Thoracic aorta (tissue), 2 donors: ENCODE results near the gene TLE3. TPM values are rescaled to one million over a fixed set of nuclear protein-coding genes. Genes with fewer than 3 reads are reported as not detected.

Experiments
- ATAC-seq: fragments of 150-250 bp; one replicate; pipeline ENCODE4 v1.8.0; 2017; ENCODE audit warnings: low read depth; ENCODE audit not compliant: insufficient number of reproducible peaks, low FRiP score
- DNase-seq: peaks from one replicate; pipeline ENCODE4 v3.0.0-alpha.2; 2020; ENCODE audit warnings: low spot score
- H3K27ac ChIP-seq, 2 donors: fragments of 200-600 bp; sonication (generic); 1 replicate in 1 of 2; 2 replicates in 1 of 2; pipeline ENCODE4 v1.5.1; 2016; ENCODE audit warnings: mild to moderate bottlenecking in 2 of 2, moderate library complexity in 2 of 2
- H3K27me3 ChIP-seq: fragments of 200-600 bp; sonication (generic); replicated peaks from 2 replicates; pipeline ENCODE4 v1.6.0; 2016; ENCODE audit warnings: mild to moderate bottlenecking; ENCODE audit not compliant: insufficient read depth
- H3K36me3 ChIP-seq: fragments of 200-600 bp; sonication (generic); one replicate; pipeline ENCODE4 v1.5.1; 2016
- H3K4me1 ChIP-seq, 2 donors: fragments of 200-600 bp; sonication (generic); 1 replicate in 1 of 2; 2 replicates in 1 of 2; pipeline versions ENCODE4 v1.5.1 to v1.6.0; 2016; ENCODE audit warnings: low read depth in 2 of 2, mild to moderate bottlenecking in 1 of 2; ENCODE audit not compliant: control insufficient read depth in 1 of 2
- H3K4me3 ChIP-seq: fragments of 200-600 bp; sonication (generic); 2 replicates; pipeline ENCODE4 v1.5.1; 2016; ENCODE audit warnings: mild to moderate bottlenecking
- H3K9me3 ChIP-seq: fragments of 200-600 bp; sonication (generic); 2 replicates; pipeline ENCODE4 v1.5.1; 2016
- total RNA-seq, 2 donors: library from RNA; depleted of rRNA; stranded (reverse); fragments of >200 nt; gene quantifications; one replicate each; pipeline versions ENCODE4 v1.1.0 to v1.2.3, GENCODE V29; 2016
- TF ChIP-seq, protein P1 (sequence below): fragments of 200-600 bp; sonication (generic); IDR thresholded peaks from one replicate; pipeline ENCODE4 v1.5.1; 2019; ENCODE audit warnings: antibody characterized with exemption

TLE3 gene
- total RNA-seq, 2 donors from 2014 or later = 78.3 to 124 TPM

DNA sequence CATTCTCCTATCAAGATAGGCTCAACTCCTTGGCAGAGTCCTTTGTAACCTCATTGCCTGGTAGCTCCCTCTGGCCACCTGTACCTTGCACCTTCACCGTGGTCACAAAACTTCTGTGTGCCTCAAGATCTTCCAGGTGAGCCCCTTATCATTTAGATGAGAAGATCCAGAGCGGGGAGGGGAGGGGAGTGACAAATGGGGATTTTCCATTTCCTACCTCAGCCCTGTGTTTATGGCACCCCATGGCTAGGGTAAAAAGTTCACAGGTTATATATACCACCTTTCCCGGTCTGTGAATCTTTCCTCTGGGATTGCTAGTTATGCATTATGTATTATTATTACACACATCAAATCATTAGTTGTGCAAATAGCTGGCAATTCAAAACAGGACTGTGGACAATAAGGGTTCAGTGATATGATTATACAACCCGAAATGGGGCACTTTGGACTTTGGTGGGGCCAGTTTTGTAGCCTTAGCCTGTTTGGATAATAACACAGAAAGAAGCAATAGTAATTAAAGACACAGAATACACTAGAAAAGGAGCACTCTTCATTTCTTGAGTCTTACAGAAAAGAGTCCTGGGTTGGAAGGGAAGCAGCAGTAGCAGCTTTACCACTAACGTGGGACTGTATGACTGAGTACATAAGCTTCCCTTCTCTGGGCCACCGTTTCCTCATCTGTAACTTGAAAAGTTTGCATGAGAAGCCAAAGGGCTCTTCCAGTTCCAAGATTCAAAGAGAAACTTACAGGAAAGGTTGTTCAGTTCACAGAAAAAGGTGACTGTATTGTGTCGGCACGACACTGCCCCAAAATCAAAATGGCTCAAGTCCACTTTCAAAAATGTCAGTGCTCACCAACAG is 7.1 kb downstream of the TLE3 start:
- no peak for DNase-seq
- ATAC-seq = no peak
- Histone ChIP-seq H3K9me3 (no peaks in the 10 kb centered on the region), H3K36me3 (peaks cover 17% of the 10 kb centered on the region), H3K4me1 (peaks cover 21 to 50% of the 10 kb centered on the region in 2 donors), H3K27ac (no peak overlapping the region), H3K27me3 (no peaks in the 10 kb centered on the region), H3K4me3 (no peak overlapping the region)
- TF ChIP-seq, protein P1, sequence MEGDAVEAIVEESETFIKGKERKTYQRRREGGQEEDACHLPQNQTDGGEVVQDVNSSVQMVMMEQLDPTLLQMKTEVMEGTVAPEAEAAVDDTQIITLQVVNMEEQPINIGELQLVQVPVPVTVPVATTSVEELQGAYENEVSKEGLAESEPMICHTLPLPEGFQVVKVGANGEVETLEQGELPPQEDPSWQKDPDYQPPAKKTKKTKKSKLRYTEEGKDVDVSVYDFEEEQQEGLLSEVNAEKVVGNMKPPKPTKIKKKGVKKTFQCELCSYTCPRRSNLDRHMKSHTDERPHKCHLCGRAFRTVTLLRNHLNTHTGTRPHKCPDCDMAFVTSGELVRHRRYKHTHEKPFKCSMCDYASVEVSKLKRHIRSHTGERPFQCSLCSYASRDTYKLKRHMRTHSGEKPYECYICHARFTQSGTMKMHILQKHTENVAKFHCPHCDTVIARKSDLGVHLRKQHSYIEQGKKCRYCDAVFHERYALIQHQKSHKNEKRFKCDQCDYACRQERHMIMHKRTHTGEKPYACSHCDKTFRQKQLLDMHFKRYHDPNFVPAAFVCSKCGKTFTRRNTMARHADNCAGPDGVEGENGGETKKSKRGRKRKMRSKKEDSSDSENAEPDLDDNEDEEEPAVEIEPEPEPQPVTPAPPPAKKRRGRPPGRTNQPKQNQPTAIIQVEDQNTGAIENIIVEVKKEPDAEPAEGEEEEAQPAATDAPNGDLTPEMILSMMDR = no peak

DNA sequence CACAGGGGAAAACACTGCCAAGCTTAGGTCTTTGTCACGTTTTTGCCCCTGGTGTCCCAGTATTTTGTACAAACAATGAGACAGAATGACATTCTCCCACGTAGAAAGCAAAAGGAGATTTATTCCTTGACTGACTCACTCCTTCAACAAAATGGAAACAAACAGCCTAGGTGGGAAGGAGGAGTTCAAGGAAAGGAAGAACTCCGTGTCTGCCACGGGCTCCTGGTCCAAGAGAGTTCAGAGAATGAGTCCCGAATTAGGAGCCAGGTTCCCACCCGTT is 8.1 kb downstream of the TLE3 start:
- Histone ChIP-seq H3K9me3 (no peaks in the 10 kb centered on the region), H3K4me1 (peaks cover 19 to 43% of the 10 kb centered on the region in 2 donors), H3K27ac (no peak overlapping the region), H3K4me3 (no peak overlapping the region), H3K36me3 (peaks cover 17% of the 10 kb centered on the region), H3K27me3 (no peaks in the 10 kb centered on the region)
- TF ChIP-seq, protein P1 = no peak
- no peak for DNase-seq
- ATAC-seq = no peak

DNA sequence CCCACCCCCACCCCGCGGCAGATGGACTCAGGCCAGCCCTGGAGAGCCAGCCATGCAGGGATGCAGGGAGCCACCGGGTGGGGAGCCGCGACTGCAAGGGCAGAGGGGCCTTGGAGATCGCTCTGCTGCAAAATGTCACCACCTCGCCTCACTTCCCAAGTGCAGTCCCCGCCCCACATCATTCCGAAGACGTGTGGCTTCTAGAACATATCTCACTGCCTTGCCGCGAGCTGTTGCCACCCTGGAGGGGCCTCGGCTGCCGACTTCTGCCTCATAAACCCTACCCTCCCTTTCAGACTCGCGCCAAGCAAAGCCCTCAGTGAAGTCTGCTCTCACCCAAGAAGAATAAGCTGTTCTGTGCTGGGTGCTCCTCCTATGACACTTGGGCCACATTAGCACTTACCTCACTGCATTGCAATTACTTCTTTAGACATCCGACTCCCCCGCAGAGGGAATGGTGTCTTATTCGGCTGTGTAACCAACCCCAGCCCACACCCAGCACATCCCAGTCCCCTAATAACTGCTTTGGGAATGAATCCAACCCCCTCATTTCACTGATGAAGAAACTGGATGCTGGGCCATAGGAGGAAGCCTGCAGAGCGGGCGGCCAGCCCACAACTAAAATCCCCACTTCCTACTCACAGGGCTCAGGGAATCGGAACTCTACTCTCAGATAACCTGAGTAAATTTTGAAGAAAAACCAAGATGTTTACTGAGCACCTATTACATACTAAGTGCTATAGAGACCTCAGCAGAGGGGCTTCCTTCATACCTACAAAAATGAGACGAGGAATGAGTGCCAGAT is 8.6 kb downstream of the TLE3 start:
- TF ChIP-seq, protein P1 = no peak
- peaks cover 16 to 37% of the 10 kb centered on the region in 2 donors for H3K4me1 ChIP-seq
- no peak overlapping the region for H3K4me3 ChIP-seq
- no peak overlapping the region for H3K27ac ChIP-seq
- no peaks in the 10 kb centered on the region for H3K27me3 ChIP-seq
- ATAC-seq (no peak), DNase-seq (no peak)
- H3K36me3 ChIP-seq = peaks cover 21% of the 10 kb centered on the region
- no peaks in the 10 kb centered on the region for H3K9me3 ChIP-seq

DNA sequence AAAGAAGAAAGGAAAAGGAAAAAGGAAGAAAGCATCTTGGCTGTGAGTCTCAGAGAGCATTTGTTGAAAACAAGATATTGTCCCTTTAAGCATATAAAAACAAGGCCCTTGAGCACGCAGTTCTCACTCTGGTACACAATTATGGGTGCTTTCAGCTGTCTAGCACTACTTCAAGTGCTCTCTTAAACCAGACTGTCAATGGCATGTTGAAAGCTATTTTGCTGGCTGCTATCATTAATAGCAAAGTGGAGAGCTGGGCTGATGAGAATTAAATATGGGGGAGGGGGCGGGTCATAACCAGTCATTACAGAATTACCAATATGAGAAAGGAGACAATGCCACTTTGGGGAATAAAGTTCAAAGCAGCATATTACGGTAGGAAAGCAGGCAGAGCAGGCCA is 9.3 kb downstream of the TLE3 start:
- no peak for DNase-seq
- TF ChIP-seq, protein P1 = no peak
- peaks cover 21% of the 10 kb centered on the region for H3K36me3 ChIP-seq
- H3K27ac ChIP-seq = no peak overlapping the region
- H3K4me3 ChIP-seq = no peak overlapping the region
- ATAC-seq = no peak
- H3K4me1 ChIP-seq = peaks cover 10 to 31% of the 10 kb centered on the region in 2 donors
- H3K27me3 ChIP-seq = no peaks in the 10 kb centered on the region
- no peaks in the 10 kb centered on the region for H3K9me3 ChIP-seq

DNA sequence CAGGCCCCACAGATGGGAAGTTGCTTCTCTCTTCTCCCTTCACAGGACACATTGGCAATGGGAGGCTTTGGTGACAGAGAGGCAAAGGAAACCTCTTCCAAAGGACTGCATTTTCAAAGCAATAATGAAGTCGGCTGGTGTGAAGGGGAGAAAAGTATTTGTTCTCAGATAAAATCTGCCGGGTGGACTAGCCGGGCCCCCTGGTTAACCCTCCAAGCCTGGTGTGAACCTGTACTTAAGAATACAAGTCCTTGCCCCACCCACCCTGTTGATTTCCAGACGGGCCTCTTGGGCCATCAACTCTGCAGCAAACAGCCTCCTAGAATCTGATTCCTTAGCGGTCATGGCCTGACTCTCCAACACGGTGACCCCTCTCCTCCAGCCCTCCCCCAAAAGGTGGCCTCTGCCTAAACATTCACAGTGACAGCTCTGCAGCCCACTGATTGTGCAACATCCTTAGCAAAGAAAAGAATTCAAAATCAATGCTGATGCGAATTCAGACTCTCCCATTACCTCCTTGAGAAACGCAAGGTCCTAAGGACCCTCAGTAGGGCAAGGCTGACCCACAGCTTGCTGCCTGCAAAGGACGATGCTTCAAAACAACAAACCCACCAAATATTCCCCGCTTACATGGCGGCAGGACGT is 9.9 kb downstream of the TLE3 start:
- ATAC-seq = no peak
- no peak for DNase-seq
- H3K27me3 ChIP-seq = no peaks in the 10 kb centered on the region
- TF ChIP-seq, protein P1 = no peak
- H3K36me3 ChIP-seq = peaks cover 22% of the 10 kb centered on the region
- no peaks in the 10 kb centered on the region for H3K9me3 ChIP-seq
- H3K27ac ChIP-seq = no peak overlapping the region
- no peak overlapping the region for H3K4me3 ChIP-seq
- peaks cover 4 to 25% of the 10 kb centered on the region in 2 donors for H3K4me1 ChIP-seq
